Measurements from ENCODE around the gene SHROOM3. TPM values are rescaled to one million over a fixed set of nuclear protein-coding genes. Genes with fewer than 3 reads are reported as not detected.

The SHROOM3 gene
- total RNA-seq, 4 donors from 2014 or later: 29.5 to 127 (median 59.9) TPM

DNA sequence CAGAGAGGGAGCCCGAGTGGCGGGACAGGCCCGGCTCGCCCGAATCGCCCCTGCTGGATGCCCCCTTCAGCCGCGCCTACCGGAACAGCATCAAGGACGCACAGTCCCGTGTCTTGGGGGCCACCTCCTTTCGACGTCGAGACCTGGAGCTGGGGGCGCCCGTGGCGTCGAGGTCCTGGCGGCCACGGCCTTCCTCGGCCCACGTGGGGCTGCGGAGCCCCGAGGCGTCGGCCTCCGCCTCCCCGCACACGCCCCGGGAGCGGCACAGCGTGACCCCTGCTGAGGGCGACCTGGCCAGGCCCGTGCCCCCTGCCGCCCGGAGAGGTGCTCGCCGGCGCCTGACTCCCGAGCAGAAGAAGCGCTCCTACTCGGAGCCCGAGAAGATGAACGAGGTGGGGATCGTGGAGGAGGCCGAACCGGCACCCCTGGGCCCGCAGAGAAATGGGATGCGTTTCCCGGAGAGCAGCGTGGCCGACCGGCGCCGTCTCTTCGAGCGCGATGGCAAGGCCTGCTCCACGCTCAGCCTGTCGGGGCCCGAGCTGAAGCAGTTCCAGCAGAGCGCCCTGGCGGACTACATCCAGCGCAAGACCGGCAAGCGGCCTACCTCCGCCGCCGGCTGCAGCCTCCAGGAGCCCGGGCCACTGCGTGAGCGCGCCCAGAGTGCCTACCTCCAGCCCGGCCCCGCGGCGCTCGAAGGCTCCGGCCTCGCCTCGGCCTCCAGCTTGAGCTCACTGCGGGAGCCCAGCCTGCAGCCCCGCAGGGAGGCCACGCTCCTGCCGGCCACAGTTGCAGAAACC lies 306.0 kb downstream of the SHROOM3 start:
- WGBS, 2 donors (ENCODE audit: low coverage in 1 of 2): 60 to 91% methylated on average over 1 to 7 of the region's 85 CpGs
- no peaks in the 10 kb centered on the region for H3K9me3 ChIP-seq
- peaks cover 0 to 17% of the 10 kb centered on the region in 2 donors for H3K36me3 ChIP-seq
- peaks cover 0 to 96% (median 14%) of the 10 kb centered on the region in 3 donors for H3K4me1 ChIP-seq
- ATAC-seq: no peak
- TF ChIP-seq POLR2AphosphoS5 (IDR thresholded peaks at IDR 0.05): no peak
- no peak for TF ChIP-seq CTCF (IDR thresholded peaks at IDR 0.05)
- TF ChIP-seq EP300 (IDR thresholded peaks at IDR 0.05): no peak
- TF ChIP-seq POLR2A (IDR thresholded peaks at IDR 0.05): no peak
- H3K27ac ChIP-seq: peak overlapping the region in 3 of 4 donors; percentile 91 to 93 (median 91)
- H3K27me3 ChIP-seq: no peaks in the 10 kb centered on the region
- peak overlapping the region in 1 of 2 donors; percentile 5 for H3K4me3 ChIP-seq

- H3K4me3 ChIP-seq: peak overlapping the region in 1 of 2 donors; percentile 5
- H3K9me3 ChIP-seq: no peaks in the 10 kb centered on the region
- TF ChIP-seq POLR2A (IDR thresholded peaks at IDR 0.05) (no peak), EP300 (IDR thresholded peaks at IDR 0.05) (no peak), POLR2AphosphoS5 (IDR thresholded peaks at IDR 0.05) (no peak), CTCF (IDR thresholded peaks at IDR 0.05) (no peak)
- H3K27ac ChIP-seq: peak overlapping the region in 3 of 4 donors; percentile 91 to 93 (median 91)
- WGBS, 2 donors (ENCODE audit: low coverage in 1 of 2): 79 to 100% methylated on average over 10 to 13 of the region's 26 CpGs
- no peak for ATAC-seq
- H3K36me3 ChIP-seq: peaks cover 0 to 17% of the 10 kb centered on the region in 2 donors
- H3K27me3 ChIP-seq: no peaks in the 10 kb centered on the region
- H3K4me1 ChIP-seq: peaks cover 0 to 90% (median 12%) of the 10 kb centered on the region in 3 donors
These were observed 306.6 kb downstream of the SHROOM3 start for GRCh38 chr4:76741663-76742020.

DNA sequence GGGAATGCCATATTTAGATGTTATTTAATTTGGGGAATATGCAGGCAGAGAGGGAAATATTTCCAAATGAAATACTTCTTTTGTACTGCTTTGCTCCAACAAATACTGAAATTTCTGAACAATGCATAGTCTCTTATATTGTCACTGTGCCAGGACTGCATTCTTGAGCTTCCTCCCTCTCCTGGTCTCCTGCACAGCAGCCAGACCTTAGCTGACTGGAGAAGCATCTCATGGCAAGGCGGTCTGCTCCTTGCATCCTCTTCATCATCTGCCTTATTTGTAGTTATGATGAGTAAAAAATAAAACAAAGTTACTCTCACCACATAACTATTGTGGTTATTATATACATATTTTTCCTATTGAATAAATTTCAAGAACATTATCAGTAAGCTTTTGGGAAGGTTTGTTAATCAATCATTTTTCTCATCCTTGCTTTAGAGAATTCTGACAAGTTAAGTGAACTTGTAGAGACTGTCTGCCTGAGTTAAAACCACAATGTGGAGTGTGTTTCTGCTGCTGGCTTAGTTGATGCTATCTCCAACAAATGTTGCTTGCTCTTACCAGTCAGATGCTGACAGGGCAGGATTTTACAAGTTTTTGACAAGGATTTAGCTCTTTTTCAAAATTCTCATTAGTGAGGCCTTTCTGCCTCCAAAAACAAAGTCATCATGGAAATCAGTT lies 309.4 kb downstream of the SHROOM3 start:
- Histone ChIP-seq H3K4me3 (no peak overlapping the region), H3K36me3 (peaks cover 0 to 17% of the 10 kb centered on the region in 2 donors), H3K27me3 (no peaks in the 10 kb centered on the region), H3K4me1 (peaks cover 0 to 78% (median under 1%) of the 10 kb centered on the region in 3 donors), H3K27ac (peak overlapping the region; percentile 26 to 91 (median 62)), H3K9me3 (no peaks in the 10 kb centered on the region)
- WGBS, 2 donors (ENCODE audit: low coverage in 1 of 2): 50 to 73% methylated on average over 1 of the region's 1 CpG
- TF ChIP-seq EP300 (IDR thresholded peaks at IDR 0.05) (no peak), POLR2AphosphoS5 (IDR thresholded peaks at IDR 0.05) (no peak), POLR2A (IDR thresholded peaks at IDR 0.05) (no peak), CTCF (IDR thresholded peaks at IDR 0.05) (no peak)
- no peak for ATAC-seq

DNA sequence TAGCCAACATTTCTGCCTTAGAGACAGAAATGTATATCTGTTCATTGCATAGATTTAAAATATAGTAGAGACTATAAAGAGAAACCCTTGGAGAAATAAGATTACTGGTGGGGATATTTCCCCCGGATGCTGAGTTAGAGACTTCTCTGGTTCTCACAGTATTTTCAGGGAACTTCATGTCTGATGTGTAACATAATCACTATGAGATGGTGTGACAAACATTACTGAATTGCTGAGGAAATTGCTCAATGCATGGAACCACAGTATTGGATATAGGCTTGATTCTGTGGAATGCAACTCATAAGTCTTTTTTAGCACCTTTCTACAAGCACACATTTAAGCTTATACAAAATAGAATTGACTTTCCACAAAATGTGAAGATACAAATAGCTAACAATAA lies 310.2 kb downstream of the SHROOM3 start:
- peak overlapping the region; percentile 26 to 91 (median 62) for H3K27ac ChIP-seq
- no peaks in the 10 kb centered on the region for H3K27me3 ChIP-seq
- H3K9me3 ChIP-seq: no peaks in the 10 kb centered on the region
- TF ChIP-seq EP300 (IDR thresholded peaks at IDR 0.05) (no peak), POLR2A (IDR thresholded peaks at IDR 0.05) (no peak), CTCF (IDR thresholded peaks at IDR 0.05) (no peak), POLR2AphosphoS5 (IDR thresholded peaks at IDR 0.05) (no peak)
- 88 to 100% methylated on average over 1 of the region's 1 CpG for WGBS, 2 donors (ENCODE audit: low coverage in 1 of 2)
- no peak for ATAC-seq
- H3K36me3 ChIP-seq: peaks cover 0 to 11% of the 10 kb centered on the region in 2 donors
- H3K4me3 ChIP-seq: no peak overlapping the region
- peaks cover 0 to 70% (median 0%) of the 10 kb centered on the region in 3 donors for H3K4me1 ChIP-seq
